Measurements from ENCODE around the gene LIMS1. TPM values are rescaled to one million over a fixed set of nuclear protein-coding genes. Genes with fewer than 3 reads are reported as not detected.
A peak's percentile ranks its signal among the peaks of the same experiment; 100 is the strongest.

Gene LIMS1
- polyA plus RNA-seq, 1 donor (not counting 4 experiments of a cell fraction or from before 2014, with no cell fraction given), result 62.5 TPM

DNA sequence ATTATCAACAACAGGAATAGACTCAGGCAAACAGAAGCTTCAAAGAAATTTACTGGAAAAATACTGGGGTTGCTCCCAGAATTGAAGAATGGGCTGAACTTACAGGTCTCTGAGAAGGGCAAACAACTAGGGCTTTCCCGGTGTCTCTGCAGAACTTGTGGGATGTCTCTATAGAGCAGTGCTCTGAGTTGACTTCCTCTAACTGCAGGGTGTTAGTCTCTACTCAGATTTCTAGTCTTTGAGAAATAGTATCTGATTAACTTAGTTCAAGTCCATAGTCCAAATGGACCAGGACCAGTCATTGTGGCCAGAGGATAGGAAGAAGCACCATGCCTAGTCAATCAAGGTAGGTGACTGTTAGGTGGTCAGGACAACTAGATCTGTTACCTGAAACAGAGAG, 45.8 kb downstream of the LIMS1 start:
- FAIRE-seq, result peak; percentile 13
- H3K79me2 ChIP-seq (ENCODE audit: control insufficient read depth, insufficient read depth, low read length), result peaks cover 60% of the 10 kb centered on the region

GRCh38 chr2:108583903-108584520, 49.7 kb downstream of the LIMS1 start:
- peak overlapping the region; percentile 34 for H3K4me2 ChIP-seq (ENCODE audit: control insufficient read depth, extremely low read depth, insufficient read depth, low read depth, low read length)
- H3K79me2 ChIP-seq (ENCODE audit: control insufficient read depth, insufficient read depth, low read length), result peaks cover 72% of the 10 kb centered on the region
- H3K27ac ChIP-seq (ENCODE audit: control insufficient read depth, insufficient read depth, low read length), result no peak overlapping the region
- H3K4me1 ChIP-seq (ENCODE audit: control insufficient read depth, extremely low read depth, insufficient read depth, low read length), result peaks cover 24% of the 10 kb centered on the region
- H3K9ac ChIP-seq (ENCODE audit: control insufficient read depth, extremely low read depth, insufficient read depth, low read length), result peak overlapping the region; percentile 9
- TF ChIP-seq EZH2 (IDR thresholded peaks at IDR 0.05; ENCODE audit: low read length), result no peak
- TF ChIP-seq, protein P1, sequence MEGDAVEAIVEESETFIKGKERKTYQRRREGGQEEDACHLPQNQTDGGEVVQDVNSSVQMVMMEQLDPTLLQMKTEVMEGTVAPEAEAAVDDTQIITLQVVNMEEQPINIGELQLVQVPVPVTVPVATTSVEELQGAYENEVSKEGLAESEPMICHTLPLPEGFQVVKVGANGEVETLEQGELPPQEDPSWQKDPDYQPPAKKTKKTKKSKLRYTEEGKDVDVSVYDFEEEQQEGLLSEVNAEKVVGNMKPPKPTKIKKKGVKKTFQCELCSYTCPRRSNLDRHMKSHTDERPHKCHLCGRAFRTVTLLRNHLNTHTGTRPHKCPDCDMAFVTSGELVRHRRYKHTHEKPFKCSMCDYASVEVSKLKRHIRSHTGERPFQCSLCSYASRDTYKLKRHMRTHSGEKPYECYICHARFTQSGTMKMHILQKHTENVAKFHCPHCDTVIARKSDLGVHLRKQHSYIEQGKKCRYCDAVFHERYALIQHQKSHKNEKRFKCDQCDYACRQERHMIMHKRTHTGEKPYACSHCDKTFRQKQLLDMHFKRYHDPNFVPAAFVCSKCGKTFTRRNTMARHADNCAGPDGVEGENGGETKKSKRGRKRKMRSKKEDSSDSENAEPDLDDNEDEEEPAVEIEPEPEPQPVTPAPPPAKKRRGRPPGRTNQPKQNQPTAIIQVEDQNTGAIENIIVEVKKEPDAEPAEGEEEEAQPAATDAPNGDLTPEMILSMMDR (optimal IDR thresholded peaks at IDR 0.05 in 1 of 3, IDR thresholded peaks at IDR 0.05 in 1 of 3, conservative IDR thresholded peaks at IDR 0.05 in 1 of 3; ENCODE audit: extremely low read depth in 1 of 3, insufficient read depth in 2 of 3, low read length in 3 of 3), result peak; percentile 71 to 82 (median 81)
- no peaks in the 10 kb centered on the region for H3K36me3 ChIP-seq (ENCODE audit: control insufficient read depth in 2 of 2, extremely low read depth in 1 of 2, insufficient read depth in 2 of 2, low read length in 2 of 2)
- H4K20me1 ChIP-seq (ENCODE audit: control insufficient read depth, extremely low read depth, insufficient read depth, low read length), result no peaks in the 10 kb centered on the region
- FAIRE-seq, result peak; percentile 80
- no peaks in the 10 kb centered on the region for H3K27me3 ChIP-seq (ENCODE audit: control insufficient read depth, extremely low read depth, insufficient read depth, low read length)
- no peak overlapping the region for H3K4me3 ChIP-seq (ENCODE audit: control insufficient read depth in 2 of 3, extremely low read depth in 1 of 3, insufficient read depth in 2 of 3, low read depth in 1 of 3, low read length in 3 of 3)
- no peak for DNase-seq (ENCODE audit: low read depth, low spot score)
- H3K9me1 ChIP-seq (ENCODE audit: control insufficient read depth, extremely low read depth, insufficient read depth, low read length), result no peaks in the 10 kb centered on the region
- dilution Hi-C loops (cut with MboI; ENCODE audit: extremely low pct_ligation_motif_present, low sequenced_read_pairs), result no loop called here
- no peaks in the 10 kb centered on the region for H3K9me3 ChIP-seq (ENCODE audit: control insufficient read depth, low read depth, low read length)
- H2AFZ ChIP-seq (ENCODE audit: control insufficient read depth, low read length), result no peak overlapping the region

More for the DNA sequence above, 45.8 kb downstream of the LIMS1 start:
- Histone ChIP-seq H3K27me3 (ENCODE audit: control insufficient read depth, extremely low read depth, insufficient read depth, low read length) (no peaks in the 10 kb centered on the region), H3K27ac (ENCODE audit: control insufficient read depth, insufficient read depth, low read length) (no peak overlapping the region), H2AFZ (ENCODE audit: control insufficient read depth, low read length) (no peak overlapping the region), H4K20me1 (ENCODE audit: control insufficient read depth, extremely low read depth, insufficient read depth, low read length) (peaks cover 3% of the 10 kb centered on the region), H3K4me2 (ENCODE audit: control insufficient read depth, extremely low read depth, insufficient read depth, low read depth, low read length) (no peak overlapping the region), H3K4me1 (ENCODE audit: control insufficient read depth, extremely low read depth, insufficient read depth, low read length) (peaks cover 9% of the 10 kb centered on the region), H3K9me1 (ENCODE audit: control insufficient read depth, extremely low read depth, insufficient read depth, low read length) (no peaks in the 10 kb centered on the region), H3K36me3 (ENCODE audit: control insufficient read depth in 2 of 2, extremely low read depth in 1 of 2, insufficient read depth in 2 of 2, low read length in 2 of 2) (no peaks in the 10 kb centered on the region), H3K9me3 (ENCODE audit: control insufficient read depth, low read depth, low read length) (no peaks in the 10 kb centered on the region), H3K4me3 (ENCODE audit: control insufficient read depth in 2 of 3, extremely low read depth in 1 of 3, insufficient read depth in 2 of 3, low read depth in 1 of 3, low read length in 3 of 3) (no peak overlapping the region), H3K9ac (ENCODE audit: control insufficient read depth, extremely low read depth, insufficient read depth, low read length) (no peak overlapping the region)
- TF ChIP-seq, protein P1 (optimal IDR thresholded peaks at IDR 0.05 in 1 of 3, IDR thresholded peaks at IDR 0.05 in 1 of 3, conservative IDR thresholded peaks at IDR 0.05 in 1 of 3; ENCODE audit: extremely low read depth in 1 of 3, insufficient read depth in 2 of 3, low read length in 3 of 3), result no peak
- TF ChIP-seq EZH2 (IDR thresholded peaks at IDR 0.05; ENCODE audit: low read length), result no peak
- dilution Hi-C loops (cut with MboI; ENCODE audit: extremely low pct_ligation_motif_present, low sequenced_read_pairs), result no loop called here
- no peak for DNase-seq (ENCODE audit: low read depth, low spot score)
